ENCODE results near the gene EML6. TPM values are rescaled to one million over a fixed set of nuclear protein-coding genes. Genes with fewer than 3 reads are reported as not detected.

EML6 gene
- total RNA-seq, 1 experiment from 2014 or later = 1.5 TPM

- Mint-ChIP-seq H3K4me3 (no peak overlapping the region), H3K36me3 (ENCODE audit: insufficient read depth in 1 of 3, low read depth in 3 of 3) (no peaks in the 10 kb centered on the region), H3K27me3 (ENCODE audit: low read depth) (no peaks in the 10 kb centered on the region), H3K27ac (no peak overlapping the region), H3K4me1 (no peaks in the 10 kb centered on the region), H3K9me3 (no peaks in the 10 kb centered on the region)
- Histone ChIP-seq H3T11ph (ENCODE audit: low read length) (no peak overlapping the region), H2AFZ (ENCODE audit: low read length) (no peak overlapping the region), H3K4ac (ENCODE audit: low read depth, low read length) (no peak overlapping the region), H2BK20ac (ENCODE audit: low read depth, low read length, poor library complexity, severe bottlenecking) (no peak overlapping the region), H3K4me2 (ENCODE audit: insufficient read depth, insufficient read length, low read length) (no peak overlapping the region), H2AK5ac (ENCODE audit: insufficient read length, low read length) (no peak overlapping the region), H3K4me1 (ENCODE audit: insufficient read depth, low read length) (no peaks in the 10 kb centered on the region), H2BK5ac (ENCODE audit: insufficient read length, low read length) (no peak overlapping the region), H3K18ac (ENCODE audit: insufficient read length, low read depth, low read length) (no peak overlapping the region), H2BK15ac (ENCODE audit: low read depth, low read length) (no peak overlapping the region), H3K9ac (ENCODE audit: extremely low read depth, insufficient read length, low read length) (no peak overlapping the region), H3K56ac (ENCODE audit: insufficient read length, low read depth, low read length) (no peak overlapping the region), H3K23me2 (ENCODE audit: insufficient read length, low read depth, low read length, poor library complexity, severe bottlenecking) (no peaks in the 10 kb centered on the region), H2BK120ac (ENCODE audit: low read depth, low read length, poor library complexity, severe bottlenecking) (no peak overlapping the region), H4K91ac (ENCODE audit: insufficient read length, low read depth, low read length) (no peak overlapping the region), H4K5ac (ENCODE audit: insufficient read length, low read depth, low read length) (no peak overlapping the region), H3K79me1 (ENCODE audit: insufficient read depth, low read depth, low read length, poor library complexity, severe bottlenecking) (no peaks in the 10 kb centered on the region), H3K9me3 (ENCODE audit: control insufficient read depth, low read depth, low read length) (no peaks in the 10 kb centered on the region), H4K8ac (replicated peaks; ENCODE audit: insufficient read length, low read depth, low read length) (no peak overlapping the region), H4K20me1 (ENCODE audit: control insufficient read depth, insufficient read depth, insufficient read length) (no peaks in the 10 kb centered on the region), H3K14ac (ENCODE audit: insufficient read depth, low read length) (no peak overlapping the region), H2BK12ac (ENCODE audit: insufficient read length, low read depth, low read length) (no peak overlapping the region), H3K27ac (ENCODE audit: insufficient read length, low read depth, low read length) (no peak overlapping the region), H3K79me2 (ENCODE audit: insufficient read depth, low read length) (no peaks in the 10 kb centered on the region), H3K27me3 (ENCODE audit: insufficient read depth, low read length) (no peaks in the 10 kb centered on the region), H3K23ac (ENCODE audit: insufficient read length, low read depth, low read length) (no peak overlapping the region)
- no peak for DNase-seq
- no peak for TF ChIP-seq CTCF (conservative IDR thresholded peaks at IDR 0.05)
- WGBS (ENCODE audit: extremely low coverage, insufficient read length, low lambda C conversion rate) = no CpG with 5 or more reads among the region's 4 CpGs
Measured at GRCh38 chr2:54891909-54892308, 168.4 kb downstream of the EML6 start.
